SK-N-MC (cell line): ENCODE results near the gene UMAD1.

Experiments used
- EZH2 ChIP-seq: fragments of 200-600 bp; sonication (generic); IDR thresholded peaks from one replicate; pipeline ENCODE4 v1.6.1; 2017; ENCODE audit warnings: antibody characterized with exemption
- FOXP2 ChIP-seq: optimal IDR thresholded peaks from 2 replicates; pipeline ENCODE3; 2011; ENCODE audit warnings: mild to moderate bottlenecking, moderate library complexity; ENCODE audit not compliant: insufficient read depth; ENCODE audit errors: extremely low read length, control extremely low read depth
- POLR2AphosphoS5 ChIP-seq: IDR thresholded peaks from 2 replicates; pipeline ENCODE4 v1.6.1; 2012; ENCODE audit warnings: mild to moderate bottlenecking, low read depth, low read length, borderline replicate concordance

- TF ChIP-seq POLR2AphosphoS5 (no peak), EZH2 (no peak), FOXP2 (no peak)
Observed at GRCh38 chr7:7671361-7671760, 30.8 kb downstream of the UMAD1 start.
